A549 (cell line): Measurements from ENCODE around the gene KIF16B.

ENCODE experiments used
- CBX2 ChIP-seq: fragments of 200-600 bp; sonication (generic); IDR thresholded peaks from 2 replicates; pipeline ENCODE4 v1.6.1; 2016; ENCODE audit warnings: low read depth, mild to moderate bottlenecking, borderline replicate concordance
- CEBPB ChIP-seq, 2 experiments: fragments of >200 bp in 1 of 2; sonication (Bioruptor Twin) in 1 of 2; formaldehyde crosslinking in 1 of 2; IDR thresholded peaks; 2 replicates each; pipeline ENCODE4 v1.6.1; 2012 to 2016
- CTCF ChIP-seq: fragments of >200 bp; sonication (Bioruptor Twin); formaldehyde crosslinking; IDR thresholded peaks from 3 replicates; pipeline ENCODE4 v1.5.1; 2016
- EP300 ChIP-seq, 2 experiments: fragments of >200 bp; sonication (Bioruptor Twin); formaldehyde crosslinking; IDR thresholded peaks; 2 replicates in 1 of 2; 3 replicates in 1 of 2; pipeline ENCODE4 v1.6.1; 2016 to 2017
- JUN ChIP-seq, 2 experiments: fragments of >200 bp; sonication (Bioruptor Twin); formaldehyde crosslinking; IDR thresholded peaks; 2 replicates in 1 of 2; 3 replicates in 1 of 2; pipeline ENCODE4 v1.6.1; 2016 to 2017
- JUNB ChIP-seq: fragments of >200 bp; sonication (Bioruptor Twin); formaldehyde crosslinking; IDR thresholded peaks from 2 replicates; pipeline ENCODE4 v1.6.1; 2016
- MAX ChIP-seq: IDR thresholded peaks from 2 replicates; pipeline ENCODE4 v1.6.1; 2012
- SMC3 ChIP-seq: fragments of >200 bp; sonication (Bioruptor Twin); formaldehyde crosslinking; IDR thresholded peaks from 3 replicates; pipeline ENCODE4 v1.6.1; 2018; ENCODE audit warnings: inconsistent platforms
- SREBF2 ChIP-seq: fragments of 450-650 bp; IDR thresholded peaks from 2 replicates; pipeline ENCODE4 v1.6.1; 2014; ENCODE audit warnings: mild to moderate bottlenecking, moderate library complexity
- TP53 ChIP-seq: fragments of 250-450 bp; sonication (Bioruptor Pico); IDR thresholded peaks from 2 replicates; pipeline ENCODE4 v1.5.0; 2021; ENCODE audit warnings: mild to moderate bottlenecking, moderate library complexity

- TF ChIP-seq JUNB: no peak
- no peak for TF ChIP-seq CTCF
- no peak for TF ChIP-seq EP300 (IDR thresholded peaks at IDR 0.05)
- no peak for TF ChIP-seq MAX
- no peak for TF ChIP-seq CEBPB (IDR thresholded peaks at IDR 0.05)
- no peak for TF ChIP-seq SREBF2
- TF ChIP-seq TP53 (CRISPR knock-in tag): no peak
- TF ChIP-seq SMC3: no peak
- TF ChIP-seq CBX2: no peak
- no peak for TF ChIP-seq JUN (IDR thresholded peaks at IDR 0.05)
Measured at GRCh38 chr20:16424780-16425179, 148.5 kb downstream of the KIF16B start.
